Tibial artery (tissue), 4 donors: ENCODE measurements around the gene ITGA7.
A peak's percentile ranks its signal among the peaks of the same experiment; 100 is the strongest.

Experiments used
- DNase-seq, 2 donors: peaks; one replicate each; pipeline ENCODE4 v3.0.0-alpha.2; 2019
- H3K27ac ChIP-seq, 2 donors: fragments of 200-600 bp; sonication (generic) in 1 of 2; 1 replicate in 1 of 2; 2 replicates in 1 of 2; pipeline ENCODE4 v1.5.1; 2018 to 2019; ENCODE audit warnings: mild to moderate bottlenecking in 1 of 2
- H3K27me3 ChIP-seq, 2 donors: fragments of 200-600 bp; sonication (generic) in 1 of 2; one replicate each; pipeline versions ENCODE4 v1.5.1 to v1.6.0; 2016 to 2019
- H3K36me3 ChIP-seq, 3 donors: fragments of 200-600 bp; sonication (generic) in 2 of 3; one replicate each; pipeline ENCODE4 v1.5.1; 2016 to 2019; ENCODE audit warnings: mild to moderate bottlenecking in 2 of 3
- H3K4me1 ChIP-seq, 4 donors: fragments of 200-600 bp; sonication (generic) in 2 of 4; 1 replicate in 3 of 4; 2 replicates in 1 of 4; pipeline ENCODE4 v1.5.1; 2016 to 2019
- H3K4me3 ChIP-seq, 2 donors: fragments of 200-600 bp; sonication (generic) in 1 of 2; 1 replicate in 1 of 2; 2 replicates in 1 of 2; pipeline ENCODE4 v1.5.1; 2018 to 2019; ENCODE audit warnings: mild to moderate bottlenecking in 2 of 2
- H3K9me3 ChIP-seq, 3 donors: fragments of 200-600 bp; sonication (generic) in 1 of 3; one replicate each; pipeline ENCODE4 v1.5.1; 2016 to 2019
- CTCF ChIP-seq, 2 experiments: fragments of 200-600 bp in 1 of 2; fragments of 450-650 bp in 1 of 2; IDR thresholded peaks; one replicate each; pipeline ENCODE4 v1.5.1; 2017 to 2019; ENCODE audit warnings: antibody characterized with exemption in 2 of 2, mild to moderate bottlenecking in 1 of 2, moderate library complexity in 1 of 2
- intact Hi-C: fragments of 100-400 bp; cut with DNase I; formaldehyde crosslinking; loops from one replicate; pipeline ENCODE4 v1.15.0; 2023; ENCODE audit warnings: low total_unique reads

Gene ITGA7

GRCh38 chr12:55732288-55732687, 24.6 kb upstream of the ITGA7 start:
- DNase-seq = peak in 1 of 2 donors; percentile 64
- no peaks in the 10 kb centered on the region for H3K9me3 ChIP-seq
- peaks cover 0 to 20% (median 17%) of the 10 kb centered on the region in 4 donors for H3K4me1 ChIP-seq
- H3K27ac ChIP-seq = no peak overlapping the region
- no peak for TF ChIP-seq CTCF (IDR thresholded peaks at IDR 0.05)
- peaks cover 0 to under 1% (median 0%) of the 10 kb centered on the region in 3 donors for H3K36me3 ChIP-seq
- no peaks in the 10 kb centered on the region for H3K27me3 ChIP-seq
- no peak overlapping the region for H3K4me3 ChIP-seq
- intact Hi-C loops = no loop called here

GRCh38 chr12:55729819-55730818, 22.4 kb upstream of the ITGA7 start:
- H3K9me3 ChIP-seq = no peaks in the 10 kb centered on the region
- H3K4me3 ChIP-seq = peak overlapping the region; percentile 92 to 97
- peak overlapping the region; percentile 98 to 99 for H3K27ac ChIP-seq
- no peaks in the 10 kb centered on the region for H3K27me3 ChIP-seq
- peaks cover 19 to 23% (median 21%) of the 10 kb centered on the region in 3 donors for H3K36me3 ChIP-seq
- TF ChIP-seq CTCF (IDR thresholded peaks at IDR 0.05) = no peak
- DNase-seq = peak; percentile 63 to 74
- H3K4me1 ChIP-seq = peaks cover 0 to 40% (median 32%) of the 10 kb centered on the region in 4 donors
- intact Hi-C loops = no loop called here

DNA sequence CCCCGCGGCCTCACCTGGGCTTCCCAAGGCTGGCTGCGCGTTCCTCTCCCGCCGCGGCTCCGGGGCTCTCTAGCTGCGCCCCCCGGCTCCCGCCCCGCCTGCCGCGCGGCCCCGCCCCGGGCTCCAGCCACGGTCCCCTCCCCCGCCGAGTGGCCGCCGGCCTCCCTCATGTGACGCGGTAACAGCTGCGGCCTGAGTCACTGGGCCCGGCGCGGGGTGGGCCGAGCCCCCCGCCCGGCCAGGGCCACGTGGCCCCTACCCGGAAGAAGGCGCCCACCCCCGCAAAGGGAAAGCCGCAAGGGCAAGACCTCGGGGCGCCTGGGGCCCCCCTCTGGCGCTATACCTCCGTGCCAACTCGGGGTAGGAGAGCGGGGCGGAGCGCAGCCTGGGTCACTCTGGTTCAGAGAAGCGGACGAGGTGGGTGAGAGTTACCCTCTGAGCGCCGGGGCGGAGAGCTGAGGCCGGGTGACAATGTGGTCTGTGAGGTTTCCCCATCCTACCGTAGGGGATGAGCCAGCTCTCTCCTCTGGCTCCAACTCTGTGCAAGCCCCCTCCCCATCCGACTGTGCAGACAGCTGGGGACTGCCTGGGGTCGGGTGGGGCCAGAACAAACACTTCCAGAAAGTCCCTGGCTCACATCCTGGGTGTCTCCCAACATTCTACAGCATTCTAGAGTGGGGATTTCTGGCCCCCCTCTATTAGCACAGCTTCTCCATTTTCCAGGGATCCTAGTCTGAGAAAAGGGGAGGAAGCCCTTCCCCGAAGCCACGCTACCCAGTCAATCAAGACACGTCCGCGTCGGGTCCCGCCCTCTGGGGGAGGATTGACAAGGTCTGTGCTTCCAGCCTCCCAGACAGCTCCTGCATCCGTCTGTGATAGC, 21.5 kb upstream of the ITGA7 start, which contains the start of gene CD63:
CD63 (minus strand) TSS at position 71 of the 880 bp plus-strand sequence. CDS start 668 bp downstream, outside the sequence.
- H3K9me3 ChIP-seq = no peaks in the 10 kb centered on the region
- no peaks in the 10 kb centered on the region for H3K27me3 ChIP-seq
- H3K27ac ChIP-seq = peak within 1 kb of the TSS; percentile 98 to 99
- peaks cover 0 to 50% (median 41%) of the 10 kb centered on the region in 4 donors for H3K4me1 ChIP-seq
- TF ChIP-seq CTCF (IDR thresholded peaks at IDR 0.05) = peak in 1 of 2 experiments; percentile 4
- H3K36me3 ChIP-seq = peaks cover 24 to 32% (median 29%) of the 10 kb centered on the region in 3 donors
- H3K4me3 ChIP-seq = peak within 1 kb of the TSS; percentile 92 to 97
- intact Hi-C loops = no loop called here
- DNase-seq = peak; percentile 96 to 98

DNA sequence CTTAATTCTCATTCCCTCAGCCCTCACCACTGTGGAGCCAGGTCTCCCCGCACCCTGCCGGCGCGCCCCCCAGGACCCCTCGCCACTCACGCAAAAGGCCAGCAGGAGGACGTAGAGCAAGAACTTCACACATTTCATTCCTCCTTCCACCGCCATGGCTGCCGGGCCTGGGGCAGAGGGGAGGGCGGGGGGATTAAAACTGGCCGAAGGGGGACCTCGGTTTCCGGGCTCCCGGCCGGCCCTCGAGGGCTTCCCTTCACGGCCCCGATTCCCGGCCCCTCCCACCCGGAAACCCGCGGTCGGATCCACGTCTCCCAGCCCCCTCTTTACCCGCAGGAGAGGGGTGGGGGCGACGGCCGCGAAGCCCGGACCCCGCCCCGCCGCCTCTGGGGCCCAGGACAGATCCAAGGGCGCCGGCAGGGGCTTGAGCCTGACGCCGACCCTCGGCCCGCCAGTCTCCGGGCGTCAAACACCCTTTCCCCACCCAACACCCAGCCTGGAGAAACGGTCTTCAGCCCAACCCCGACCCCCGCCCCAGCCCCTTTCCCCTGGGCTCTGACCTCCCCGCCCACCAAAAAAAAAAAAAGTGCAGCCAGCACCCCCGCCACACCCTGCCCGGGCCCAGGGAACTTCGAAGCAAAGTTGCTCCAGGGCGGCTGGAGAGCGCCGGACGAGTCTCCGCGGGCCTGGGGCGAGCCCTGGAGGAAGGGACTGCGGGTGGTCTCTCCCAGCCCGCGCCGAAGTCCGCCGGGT, 20.7 kb upstream of the ITGA7 start:
- peak overlapping the region; percentile 92 to 97 for H3K4me3 ChIP-seq
- H3K36me3 ChIP-seq = peaks cover 24 to 38% (median 35%) of the 10 kb centered on the region in 3 donors
- H3K27ac ChIP-seq = peak overlapping the region; percentile 98 to 99
- no peaks in the 10 kb centered on the region for H3K9me3 ChIP-seq
- intact Hi-C loops = no loop called here
- peak; percentile 86 to 93 for DNase-seq
- no peaks in the 10 kb centered on the region for H3K27me3 ChIP-seq
- peaks cover 0 to 57% (median 47%) of the 10 kb centered on the region in 4 donors for H3K4me1 ChIP-seq
- no peak for TF ChIP-seq CTCF (IDR thresholded peaks at IDR 0.05)
